ENCODE results near the gene FAM78B.

- no peak for TF ChIP-seq EZH2 (IDR thresholded peaks at IDR 0.05; ENCODE audit: insufficient read depth, poor library complexity, severe bottlenecking)
- TF ChIP-seq EZH2phosphoT487 (IDR thresholded peaks at IDR 0.05; ENCODE audit: insufficient read depth, low read depth) = no peak
Observed at GRCh38 chr1:166119471-166119965, 47.3 kb downstream of the FAM78B start.
